ENCODE results near the gene RHNO1. TPM values are rescaled to one million over a fixed set of nuclear protein-coding genes. Genes with fewer than 3 reads are reported as not detected.

The RHNO1 gene
- total and polyA plus RNA-seq, 2 of the 13 experiments (the other 11 are each of a cell fraction or from before 2014, with no cell fraction given), result 27.2 to 49.6 TPM

DNA sequence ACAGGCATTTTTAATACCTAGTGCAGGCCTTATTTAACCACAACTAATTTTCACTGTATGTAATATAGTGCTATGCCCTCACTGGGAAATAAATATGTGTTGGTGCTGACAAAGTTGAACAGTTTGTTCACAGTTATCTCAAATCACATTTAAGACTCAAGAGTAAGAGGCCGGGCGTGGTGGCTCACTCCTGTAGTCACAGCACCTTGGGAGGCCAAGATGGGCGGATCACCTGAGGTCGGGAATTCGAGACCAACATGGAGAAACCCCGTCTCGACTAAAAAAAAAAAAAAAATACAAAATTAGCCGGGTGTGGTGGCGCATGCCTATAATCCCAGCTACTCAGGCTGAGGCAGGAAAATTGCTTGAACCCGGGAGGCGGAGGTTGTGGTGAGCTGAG, 59.3 kb downstream of the RHNO1 start:
- no peak overlapping the region for H2AFZ ChIP-seq (ENCODE audit: low read length)
- ChIA-PET POLR2A (no interaction called here), CTCF (ENCODE audit: low intra/inter-chr PET ratio, low total read pairs) (no interaction called here)
- H3K4me3 ChIP-seq (replicated peaks in 1 of 3; ENCODE audit: insufficient read depth in 1 of 3, low read depth in 2 of 3, low read length in 3 of 3), result no peak overlapping the region
- intact Hi-C loops (cut with micrococcal nuclease; ENCODE audit: unreplicated experiment) (no loop called here), in situ Hi-C loops (cut with HindIII; ENCODE audit: extremely low pct_ligation_motif_present, low pct_unique_long_range_greater_than_20kb) (no loop called here)
- no peaks in the 10 kb centered on the region for H3K79me2 ChIP-seq (ENCODE audit: insufficient read depth, low read length)
- H3K9me3 ChIP-seq (ENCODE audit: low read length), result no peaks in the 10 kb centered on the region
- TF ChIP-seq MTF1 (CRISPR knock-in tag; IDR thresholded peaks at IDR 0.05), result no peak
- no peak for TF ChIP-seq ZNF678 (CRISPR knock-in tag; IDR thresholded peaks at IDR 0.05)
- no peak for TF ChIP-seq KLF9 (CRISPR knock-in tag; IDR thresholded peaks at IDR 0.05; ENCODE audit: low read depth)
- no peak for TF ChIP-seq FIP1L1 (IDR thresholded peaks at IDR 0.05; ENCODE audit: borderline replicate concordance, insufficient read depth, low read depth, low read length)
- TF ChIP-seq ZSCAN9 (CRISPR knock-in tag; IDR thresholded peaks at IDR 0.05; ENCODE audit: borderline replicate concordance), result no peak
- TF ChIP-seq ZNF550 (CRISPR knock-in tag; IDR thresholded peaks at IDR 0.05; ENCODE audit: borderline replicate concordance), result no peak
- TF ChIP-seq ASH2L (IDR thresholded peaks at IDR 0.05; ENCODE audit: insufficient read length, low read depth, low read length), result no peak
- no peak for TF ChIP-seq NR2F1 (CRISPR knock-in tag; IDR thresholded peaks at IDR 0.05)
- TF ChIP-seq, protein P1, sequence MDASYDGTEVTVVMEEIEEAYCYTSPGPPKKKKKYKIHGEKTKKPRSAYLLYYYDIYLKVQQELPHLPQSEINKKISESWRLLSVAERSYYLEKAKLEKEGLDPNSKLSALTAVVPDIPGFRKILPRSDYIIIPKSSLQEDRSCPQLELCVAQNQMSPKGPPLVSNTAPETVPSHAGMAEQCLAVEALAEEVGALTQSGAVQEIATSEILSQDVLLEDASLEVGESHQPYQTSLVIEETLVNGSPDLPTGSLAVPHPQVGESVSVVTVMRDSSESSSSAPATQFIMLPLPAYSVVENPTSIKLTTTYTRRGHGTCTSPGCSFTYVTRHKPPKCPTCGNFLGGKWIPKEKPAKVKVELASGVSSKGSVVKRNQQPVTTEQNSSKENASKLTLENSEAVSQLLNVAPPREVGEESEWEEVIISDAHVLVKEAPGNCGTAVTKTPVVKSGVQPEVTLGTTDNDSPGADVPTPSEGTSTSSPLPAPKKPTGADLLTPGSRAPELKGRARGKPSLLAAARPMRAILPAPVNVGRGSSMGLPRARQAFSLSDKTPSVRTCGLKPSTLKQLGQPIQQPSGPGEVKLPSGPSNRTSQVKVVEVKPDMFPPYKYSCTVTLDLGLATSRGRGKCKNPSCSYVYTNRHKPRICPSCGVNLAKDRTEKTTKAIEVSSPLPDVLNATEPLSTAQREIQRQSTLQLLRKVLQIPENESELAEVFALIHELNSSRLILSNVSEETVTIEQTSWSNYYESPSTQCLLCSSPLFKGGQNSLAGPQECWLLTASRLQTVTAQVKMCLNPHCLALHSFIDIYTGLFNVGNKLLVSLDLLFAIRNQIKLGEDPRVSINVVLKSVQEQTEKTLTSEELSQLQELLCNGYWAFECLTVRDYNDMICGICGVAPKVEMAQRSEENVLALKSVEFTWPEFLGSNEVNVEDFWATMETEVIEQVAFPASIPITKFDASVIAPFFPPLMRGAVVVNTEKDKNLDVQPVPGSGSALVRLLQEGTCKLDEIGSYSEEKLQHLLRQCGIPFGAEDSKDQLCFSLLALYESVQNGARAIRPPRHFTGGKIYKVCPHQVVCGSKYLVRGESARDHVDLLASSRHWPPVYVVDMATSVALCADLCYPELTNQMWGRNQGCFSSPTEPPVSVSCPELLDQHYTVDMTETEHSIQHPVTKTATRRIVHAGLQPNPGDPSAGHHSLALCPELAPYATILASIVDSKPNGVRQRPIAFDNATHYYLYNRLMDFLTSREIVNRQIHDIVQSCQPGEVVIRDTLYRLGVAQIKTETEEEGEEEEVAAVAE (CRISPR knock-in tag; IDR thresholded peaks at IDR 0.05; ENCODE audit: borderline replicate concordance), result no peak
- WGBS (ENCODE audit: low lambda C conversion rate), result 97% methylated on average over 11 of the region's 11 CpGs
- no peak overlapping the region for H3K9ac ChIP-seq (ENCODE audit: insufficient read depth, low read depth, low read length)
- H3K27me3 ChIP-seq (ENCODE audit: control insufficient read depth in 1 of 2, insufficient read depth in 2 of 2, low read length in 2 of 2), result no peaks in the 10 kb centered on the region
- no peak overlapping the region for H3K4me2 ChIP-seq (ENCODE audit: low read depth, low read length)
- H3K36me3 ChIP-seq (replicated peaks in 1 of 2; ENCODE audit: control insufficient read depth in 1 of 2, insufficient read depth in 2 of 2, low read length in 2 of 2), result peaks cover 17 to 38% of the 10 kb centered on the region in 2 experiments
- DNase-seq (ENCODE audit: low spot score) (no peak), FAIRE-seq (no peak), ATAC-seq (no peak)
- no TSS peak for BruUV-seq (replicated peaks)
- H3K4me1 ChIP-seq (ENCODE audit: insufficient read depth, low read length), result peaks cover 1% of the 10 kb centered on the region; the same call in 1 of the 2 replicates
- no peak overlapping the region for H3K27ac ChIP-seq (ENCODE audit: extremely low read length, insufficient read depth, low read length)
- no peaks in the 10 kb centered on the region for H4K20me1 ChIP-seq (ENCODE audit: insufficient read depth, low read length)
